Cardiac fibroblast (primary cell): ENCODE data around the gene OR8B4.

Experiments used
- DNase-seq, 2 donors: peaks; one replicate each; pipeline versions ENCODE4 v3.0.0 to v3.0.0-alpha.2; 2010; ENCODE audit warnings: low read depth in 2 of 2
- H3K4me3 ChIP-seq, 2 donors: replicated peaks in 1 of 2; 1 replicate in 1 of 2; 2 replicates in 1 of 2; pipeline ENCODE4 v1.5.1; 2011; ENCODE audit warnings: low read depth in 2 of 2, low read length in 2 of 2, mild to moderate bottlenecking in 2 of 2, moderate library complexity in 1 of 2
- TF ChIP-seq, protein P1 (sequence below): IDR thresholded peaks from one replicate; pipeline ENCODE4 v1.5.1; 2011; ENCODE audit warnings: low read depth, mild to moderate bottlenecking, low read length, inconsistent platforms

OR8B4 gene

DNA sequence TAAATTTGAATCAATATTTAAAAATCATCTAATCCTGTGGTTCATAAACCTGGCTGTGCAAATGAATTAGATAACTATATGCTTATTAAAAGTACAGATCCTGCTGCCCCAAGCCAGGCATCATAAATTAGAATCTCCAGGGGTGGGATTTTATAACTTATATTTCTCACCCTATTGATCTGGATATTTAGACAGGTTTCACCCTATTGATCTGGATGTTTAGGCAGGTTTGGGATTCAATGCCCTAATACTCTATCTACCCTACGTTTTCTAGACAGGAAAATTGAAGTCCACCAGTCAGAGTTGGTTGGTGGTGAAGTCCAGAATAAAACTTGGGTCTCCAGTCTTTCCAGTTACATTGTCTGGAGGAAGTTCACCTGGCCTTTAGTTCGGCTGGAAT, 18.2 kb upstream of the OR8B4 start:
- DNase-seq, result no peak
- no peak overlapping the region for H3K4me3 ChIP-seq
- TF ChIP-seq, protein P1, sequence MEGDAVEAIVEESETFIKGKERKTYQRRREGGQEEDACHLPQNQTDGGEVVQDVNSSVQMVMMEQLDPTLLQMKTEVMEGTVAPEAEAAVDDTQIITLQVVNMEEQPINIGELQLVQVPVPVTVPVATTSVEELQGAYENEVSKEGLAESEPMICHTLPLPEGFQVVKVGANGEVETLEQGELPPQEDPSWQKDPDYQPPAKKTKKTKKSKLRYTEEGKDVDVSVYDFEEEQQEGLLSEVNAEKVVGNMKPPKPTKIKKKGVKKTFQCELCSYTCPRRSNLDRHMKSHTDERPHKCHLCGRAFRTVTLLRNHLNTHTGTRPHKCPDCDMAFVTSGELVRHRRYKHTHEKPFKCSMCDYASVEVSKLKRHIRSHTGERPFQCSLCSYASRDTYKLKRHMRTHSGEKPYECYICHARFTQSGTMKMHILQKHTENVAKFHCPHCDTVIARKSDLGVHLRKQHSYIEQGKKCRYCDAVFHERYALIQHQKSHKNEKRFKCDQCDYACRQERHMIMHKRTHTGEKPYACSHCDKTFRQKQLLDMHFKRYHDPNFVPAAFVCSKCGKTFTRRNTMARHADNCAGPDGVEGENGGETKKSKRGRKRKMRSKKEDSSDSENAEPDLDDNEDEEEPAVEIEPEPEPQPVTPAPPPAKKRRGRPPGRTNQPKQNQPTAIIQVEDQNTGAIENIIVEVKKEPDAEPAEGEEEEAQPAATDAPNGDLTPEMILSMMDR, result no peak

DNA sequence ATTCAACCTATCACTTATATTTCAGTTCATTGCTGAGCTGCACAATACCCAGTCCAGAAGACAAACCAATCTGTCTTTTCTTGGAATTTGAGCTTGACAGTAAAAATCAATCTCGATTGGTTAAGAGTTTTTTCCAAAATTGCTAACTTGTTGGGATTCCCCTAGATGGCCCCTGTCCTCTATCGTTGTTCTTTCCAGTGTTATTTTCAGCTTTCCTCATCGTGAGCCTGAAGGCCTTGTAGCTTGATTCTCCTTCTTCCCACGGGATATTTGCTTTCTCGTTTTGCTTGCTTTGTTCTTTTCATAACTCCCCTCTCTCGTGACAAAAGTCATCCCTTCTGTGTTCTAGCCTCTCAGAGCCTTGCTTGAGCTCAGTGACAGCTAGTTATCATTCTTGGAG, 17.8 kb upstream of the OR8B4 start:
- no peak overlapping the region for H3K4me3 ChIP-seq
- DNase-seq, result peak; percentile 19 to 37
- TF ChIP-seq, protein P1, result peak; percentile 2

- no peak for DNase-seq
- TF ChIP-seq, protein P1, result no peak
Observed at GRCh38 chr11:124441519-124441918, 16.8 kb upstream of the OR8B4 start.

GRCh38 chr11:124441081-124441480, 16.4 kb upstream of the OR8B4 start:
- no peak overlapping the region for H3K4me3 ChIP-seq
- no peak for DNase-seq
- TF ChIP-seq, protein P1, result no peak

More at GRCh38 chr11:124441519-124441918, 16.8 kb upstream of the OR8B4 start:
- no peak overlapping the region for H3K4me3 ChIP-seq

- DNase-seq, result no peak
- TF ChIP-seq, protein P1, result no peak
- no peak overlapping the region for H3K4me3 ChIP-seq
Observed at GRCh38 chr11:124440608-124441007, 15.9 kb upstream of the OR8B4 start.

DNA sequence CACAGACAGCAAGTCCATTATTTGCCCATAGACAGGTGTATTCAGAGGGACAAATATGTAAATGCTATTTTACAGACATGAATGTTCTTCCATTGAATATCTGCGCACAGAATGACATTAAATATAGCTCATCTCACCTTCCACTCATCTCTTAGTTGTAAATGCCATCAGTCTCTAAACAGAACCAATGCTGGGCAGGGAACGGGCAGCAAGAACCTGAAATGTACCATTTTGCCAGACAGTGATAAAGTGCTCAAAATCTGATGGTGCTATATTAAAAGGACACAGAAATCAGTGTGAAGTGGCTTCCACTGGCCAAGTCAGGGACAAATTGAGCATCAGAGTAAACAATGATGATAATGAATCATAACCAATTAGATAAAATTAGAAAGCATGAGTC, 10.0 kb upstream of the OR8B4 start:
- DNase-seq, result no peak
- H3K4me3 ChIP-seq, result no peak overlapping the region
- TF ChIP-seq, protein P1, result no peak

DNA sequence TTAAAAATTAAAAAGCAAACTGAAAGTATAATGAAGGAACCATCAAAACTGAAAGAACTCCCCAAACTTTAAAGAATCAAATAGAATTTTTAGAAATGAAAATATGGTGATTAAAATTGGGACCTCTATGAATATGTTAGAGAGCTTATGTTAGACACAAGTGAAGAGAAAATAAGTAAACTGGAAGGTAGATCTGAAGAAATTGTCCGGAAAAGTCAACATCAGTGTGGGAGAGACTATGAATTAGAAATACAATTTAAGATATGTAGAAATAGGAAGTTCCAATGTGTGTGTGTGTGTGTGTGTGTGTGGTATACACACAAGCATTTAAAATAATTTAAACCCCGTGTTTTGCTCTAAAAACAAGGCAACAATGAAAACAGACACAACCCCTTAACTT, 4.9 kb upstream of the OR8B4 start:
- no peak overlapping the region for H3K4me3 ChIP-seq
- no peak for DNase-seq
- TF ChIP-seq, protein P1, result no peak
